ENCODE data around the gene TEC.

The TEC gene

GRCh38 chr4:48193921-48194468 lies 75.6 kb downstream of the TEC start:
- no peak overlapping the region for H3K4me3 ChIP-seq (ENCODE audit: low read length, poor library complexity, severe bottlenecking)
- TF ChIP-seq CTCF (conservative IDR thresholded peaks at IDR 0.05; ENCODE audit: low read length) (no peak), EZH2phosphoT487 (IDR thresholded peaks at IDR 0.05; ENCODE audit: borderline replicate concordance) (no peak)
- H3K27me3 ChIP-seq (ENCODE audit: insufficient read depth, low read length, poor library complexity, severe bottlenecking): no peaks in the 10 kb centered on the region
- H3K36me3 ChIP-seq (ENCODE audit: insufficient read depth, low read length): peaks cover 37% of the 10 kb centered on the region; the same call in 1 of the 2 replicates
- no peaks in the 10 kb centered on the region for H3K9me3 ChIP-seq (ENCODE audit: insufficient read depth, low read depth, low read length)
- peaks cover 55% of the 10 kb centered on the region for H3K4me1 ChIP-seq (ENCODE audit: insufficient read depth, low read length, poor library complexity, severe bottlenecking)
- H2AFZ ChIP-seq (ENCODE audit: low read length): no peak overlapping the region
- peaks cover 16% of the 10 kb centered on the region for H4K20me1 ChIP-seq (ENCODE audit: insufficient read depth, low read length, poor library complexity, severe bottlenecking)
- H3K9me2 ChIP-seq (replicated peaks; ENCODE audit: low read depth, low read length): no peaks in the 10 kb centered on the region
- no peak overlapping the region for H3K9ac ChIP-seq (ENCODE audit: low read depth, low read length, poor library complexity, severe bottlenecking)
- peak overlapping the region; percentile 65 for H3K4me2 ChIP-seq (ENCODE audit: low read depth, low read length, poor library complexity, severe bottlenecking)
- peaks cover 88% of the 10 kb centered on the region for H3K79me2 ChIP-seq (ENCODE audit: insufficient read depth, low read length)
- peaks cover 5% of the 10 kb centered on the region; the same call in 1 of the 2 replicates for H3F3A ChIP-seq (ENCODE audit: low read depth)

- no peak overlapping the region for H3K4me2 ChIP-seq (ENCODE audit: low read depth, low read length, poor library complexity, severe bottlenecking)
- H3K4me1 ChIP-seq (ENCODE audit: insufficient read depth, low read length, poor library complexity, severe bottlenecking): peaks cover 50% of the 10 kb centered on the region
- H3K4me3 ChIP-seq (ENCODE audit: low read length, poor library complexity, severe bottlenecking): no peak overlapping the region
These were observed 76.4 kb downstream of the TEC start for GRCh38 chr4:48193096-48193836.

GRCh38 chr4:48191758-48192157 lies 77.9 kb downstream of the TEC start:
- Histone ChIP-seq H3K4me3 (ENCODE audit: low read length, poor library complexity, severe bottlenecking) (no peak overlapping the region), H3K4me2 (ENCODE audit: low read depth, low read length, poor library complexity, severe bottlenecking) (no peak overlapping the region), H3K9me3 (ENCODE audit: insufficient read depth, low read depth, low read length) (no peaks in the 10 kb centered on the region), H3K9me2 (replicated peaks; ENCODE audit: low read depth, low read length) (no peaks in the 10 kb centered on the region), H3K27me3 (ENCODE audit: insufficient read depth, low read length, poor library complexity, severe bottlenecking) (no peaks in the 10 kb centered on the region), H3K79me2 (ENCODE audit: insufficient read depth, low read length) (peaks cover 79% of the 10 kb centered on the region), H4K20me1 (ENCODE audit: insufficient read depth, low read length, poor library complexity, severe bottlenecking) (peaks cover 16% of the 10 kb centered on the region), H3F3A (ENCODE audit: low read depth) (peaks cover 5% of the 10 kb centered on the region; the same call in 1 of the 2 replicates), H3K4me1 (ENCODE audit: insufficient read depth, low read length, poor library complexity, severe bottlenecking) (peaks cover 40% of the 10 kb centered on the region), H3K9ac (ENCODE audit: low read depth, low read length, poor library complexity, severe bottlenecking) (no peak overlapping the region), H3K36me3 (ENCODE audit: insufficient read depth, low read length) (peaks cover 40% of the 10 kb centered on the region; the same call in 1 of the 2 replicates), H2AFZ (ENCODE audit: low read length) (no peak overlapping the region)
- TF ChIP-seq EZH2phosphoT487 (IDR thresholded peaks at IDR 0.05; ENCODE audit: borderline replicate concordance): no peak
- TF ChIP-seq CTCF (conservative IDR thresholded peaks at IDR 0.05; ENCODE audit: low read length): no peak

More at GRCh38 chr4:48193096-48193836, 76.4 kb downstream of the TEC start:
- Histone ChIP-seq H3K9ac (ENCODE audit: low read depth, low read length, poor library complexity, severe bottlenecking) (no peak overlapping the region), H2AFZ (ENCODE audit: low read length) (no peak overlapping the region), H3K9me2 (replicated peaks; ENCODE audit: low read depth, low read length) (no peaks in the 10 kb centered on the region), H3F3A (ENCODE audit: low read depth) (peaks cover 5% of the 10 kb centered on the region; the same call in 1 of the 2 replicates), H3K79me2 (ENCODE audit: insufficient read depth, low read length) (peaks cover 88% of the 10 kb centered on the region), H3K36me3 (ENCODE audit: insufficient read depth, low read length) (peaks cover 43% of the 10 kb centered on the region; the same call in 1 of the 2 replicates), H3K27me3 (ENCODE audit: insufficient read depth, low read length, poor library complexity, severe bottlenecking) (no peaks in the 10 kb centered on the region), H3K9me3 (ENCODE audit: insufficient read depth, low read depth, low read length) (no peaks in the 10 kb centered on the region), H4K20me1 (ENCODE audit: insufficient read depth, low read length, poor library complexity, severe bottlenecking) (peaks cover 16% of the 10 kb centered on the region)
- no peak for TF ChIP-seq EZH2phosphoT487 (IDR thresholded peaks at IDR 0.05; ENCODE audit: borderline replicate concordance)
- no peak for TF ChIP-seq CTCF (conservative IDR thresholded peaks at IDR 0.05; ENCODE audit: low read length)

All from Loucy (cell line).